B cell (primary cell): Measurements from ENCODE around the gene COL5A2.

Experiments used
- CTCF ChIP-seq: fragments of 200-600 bp; IDR thresholded peaks from one replicate; pipeline ENCODE4 v1.8.0; 2022; ENCODE audit warnings: antibody characterized with exemption, mild to moderate bottlenecking
- EZH2 ChIP-seq: IDR thresholded peaks from 2 replicates; pipeline ENCODE4 v1.6.1; 2012; ENCODE audit warnings: borderline replicate concordance, low read depth, mild to moderate bottlenecking, moderate library complexity, low read length; ENCODE audit not compliant: insufficient read depth, poor library complexity, severe bottlenecking

GRCh38 chr2:189188115-189188805 lies 8.7 kb upstream of the COL5A2 start:
- TF ChIP-seq CTCF (no peak), EZH2 (no peak)
